PC-9 (cell line): ENCODE results near the gene SLC35D2.

Experiments
- CTCF ChIP-seq: fragments of 200-600 bp; sonication (generic); conservative IDR thresholded peaks from 2 replicates; pipeline ENCODE4 v1.6.1; 2017; ENCODE audit warnings: mixed run types, antibody characterized with exemption, mild to moderate bottlenecking, moderate library complexity
- EZH2 ChIP-seq: fragments of 200-600 bp; sonication (generic); IDR thresholded peaks from 2 replicates; pipeline ENCODE4 v1.8.0; 2017; ENCODE audit warnings: antibody characterized with exemption, low read depth

GRCh38 chr9:96344458-96345180 lies 38.9 kb downstream of the SLC35D2 start:
- TF ChIP-seq CTCF (no peak), EZH2 (no peak)
